GF-D8 (cell line): ENCODE data around the gene NDEL1.

Experiments used
- DNase-seq: peaks from one replicate; lab custom pipeline; 2025; lab: John Stamatoyannopoulos, UW

Gene NDEL1

GRCh38 chr17:8479431-8479947, 43.8 kb downstream of the NDEL1 start:
- no peak for DNase-seq

- no peak for DNase-seq
Measured at GRCh38 chr17:8480011-8480976, 44.6 kb downstream of the NDEL1 start.

- no peak for DNase-seq
Measured at GRCh38 chr17:8481089-8481488, 45.4 kb downstream of the NDEL1 start.

- DNase-seq = no peak
Measured at GRCh38 chr17:8481703-8482102, 46.0 kb downstream of the NDEL1 start.

- no peak for DNase-seq
Measured at GRCh38 chr17:8482546-8482945, 46.9 kb downstream of the NDEL1 start.

GRCh38 chr17:8484465-8484864, 48.8 kb downstream of the NDEL1 start:
- DNase-seq = no peak

- DNase-seq = no peak
Measured at GRCh38 chr17:8485491-8485890, 49.8 kb downstream of the NDEL1 start.

GRCh38 chr17:8487130-8487645, 51.5 kb downstream of the NDEL1 start:
- DNase-seq = no peak

GRCh38 chr17:8487743-8488142, 52.1 kb downstream of the NDEL1 start:
- no peak for DNase-seq

GRCh38 chr17:8488491-8488890, 52.8 kb downstream of the NDEL1 start:
- no peak for DNase-seq

- no peak for DNase-seq
Measured at GRCh38 chr17:8488901-8489300, 53.2 kb downstream of the NDEL1 start.

- DNase-seq = no peak
Measured at GRCh38 chr17:8489841-8490240, 54.2 kb downstream of the NDEL1 start.

- no peak for DNase-seq
Measured at GRCh38 chr17:8490256-8491023, 54.8 kb downstream of the NDEL1 start.

GRCh38 chr17:8492121-8492520, 56.4 kb downstream of the NDEL1 start:
- DNase-seq = no peak

- DNase-seq = no peak
Measured at GRCh38 chr17:8494021-8494420, 58.3 kb downstream of the NDEL1 start.

- DNase-seq = no peak
Measured at GRCh38 chr17:8494506-8495111, 58.9 kb downstream of the NDEL1 start.

- DNase-seq = no peak
Measured at GRCh38 chr17:8496081-8496480, 60.4 kb downstream of the NDEL1 start.

GRCh38 chr17:8499171-8499570, 63.5 kb downstream of the NDEL1 start:
- DNase-seq = no peak

- DNase-seq = no peak
Measured at GRCh38 chr17:8499614-8500013, 63.9 kb downstream of the NDEL1 start.

GRCh38 chr17:8500609-8501008, 64.9 kb downstream of the NDEL1 start:
- DNase-seq = no peak

- no peak for DNase-seq
Measured at GRCh38 chr17:8502126-8502525, 66.4 kb downstream of the NDEL1 start.

GRCh38 chr17:8503368-8503767, 67.7 kb downstream of the NDEL1 start:
- no peak for DNase-seq
